ENCODE results near the gene GOSR1. TPM values are rescaled to one million over a fixed set of nuclear protein-coding genes. Genes with fewer than 3 reads are reported as not detected.

GOSR1 gene
- total RNA-seq, 1 donor from 2014 or later: 38.9 TPM

GRCh38 chr17:30483159-30483558 is 6.0 kb downstream of the GOSR1 start:
- no peak overlapping the region for H3K4me2 ChIP-seq
- H3K4me3 ChIP-seq: no peak overlapping the region
- no peak overlapping the region for H3K9ac ChIP-seq
- H3K36me3 Mint-ChIP-seq: peaks cover 29% of the 10 kb centered on the region
- H3K4me1 Mint-ChIP-seq: peaks cover 4% of the 10 kb centered on the region
- H3K36me3 ChIP-seq: peaks cover 48% of the 10 kb centered on the region
- H4K20me1 ChIP-seq (ENCODE audit: low read depth): peaks cover 10% of the 10 kb centered on the region
- no peak overlapping the region for H3K27ac Mint-ChIP-seq
- peaks cover 42% of the 10 kb centered on the region for H3K79me2 ChIP-seq (ENCODE audit: low read depth)
- H3K4me3 Mint-ChIP-seq: no peak overlapping the region
- H2AFZ ChIP-seq (replicated peaks): no peak overlapping the region
- no peaks in the 10 kb centered on the region for H3K9me3 Mint-ChIP-seq
- no peak overlapping the region for H3K27ac ChIP-seq
- DNase-seq (ENCODE audit: low spot score): no peak
- H3K9me3 ChIP-seq (ENCODE audit: low read depth): no peaks in the 10 kb centered on the region
- H3K27me3 ChIP-seq: no peaks in the 10 kb centered on the region
- H3F3A ChIP-seq (ENCODE audit: low read depth): peaks cover 7% of the 10 kb centered on the region
- peaks cover 2% of the 10 kb centered on the region for H3K4me1 ChIP-seq
- no peaks in the 10 kb centered on the region for H3K27me3 Mint-ChIP-seq (ENCODE audit: insufficient read depth, low read depth)
- no peak for TF ChIP-seq CTCF (IDR thresholded peaks at IDR 0.05)
- no peak for TF ChIP-seq EZH2 (IDR thresholded peaks at IDR 0.05)
- no peak for TF ChIP-seq EZH2phosphoT487 (IDR thresholded peaks at IDR 0.05)

GRCh38 chr17:30493780-30494179 is 16.6 kb downstream of the GOSR1 start:
- H2AFZ ChIP-seq (replicated peaks): no peak overlapping the region
- H3K27me3 Mint-ChIP-seq (ENCODE audit: insufficient read depth, low read depth): no peaks in the 10 kb centered on the region
- no peak overlapping the region for H3K4me3 ChIP-seq
- no peak overlapping the region for H3K4me3 Mint-ChIP-seq
- no peak overlapping the region for H3K9ac ChIP-seq
- DNase-seq (ENCODE audit: low spot score): no peak
- no peaks in the 10 kb centered on the region for H3K9me3 ChIP-seq (ENCODE audit: low read depth)
- no peaks in the 10 kb centered on the region for H3K27me3 ChIP-seq
- H3K79me2 ChIP-seq (ENCODE audit: low read depth): no peaks in the 10 kb centered on the region
- peaks cover 29% of the 10 kb centered on the region for H3K36me3 ChIP-seq
- H4K20me1 ChIP-seq (ENCODE audit: low read depth): peaks cover 5% of the 10 kb centered on the region
- no peaks in the 10 kb centered on the region for H3K4me1 ChIP-seq
- peaks cover 41% of the 10 kb centered on the region for H3K36me3 Mint-ChIP-seq
- TF ChIP-seq EZH2 (IDR thresholded peaks at IDR 0.05) (no peak), EZH2phosphoT487 (IDR thresholded peaks at IDR 0.05) (no peak), CTCF (IDR thresholded peaks at IDR 0.05) (no peak)
- no peaks in the 10 kb centered on the region for H3K9me3 Mint-ChIP-seq
- no peak overlapping the region for H3K27ac ChIP-seq
- H3K27ac Mint-ChIP-seq: no peak overlapping the region
- H3F3A ChIP-seq (ENCODE audit: low read depth): peaks cover 8% of the 10 kb centered on the region
- H3K4me1 Mint-ChIP-seq: no peaks in the 10 kb centered on the region
- H3K4me2 ChIP-seq: no peak overlapping the region

GRCh38 chr17:30495586-30495985 is 18.4 kb downstream of the GOSR1 start:
- Histone ChIP-seq H3K27ac (no peak overlapping the region), H3K79me2 (ENCODE audit: low read depth) (peaks cover 11% of the 10 kb centered on the region), H3K36me3 (peaks cover 23% of the 10 kb centered on the region), H3K27me3 (no peaks in the 10 kb centered on the region), H3K9ac (no peak overlapping the region), H3K4me3 (no peak overlapping the region), H3K4me2 (no peak overlapping the region), H4K20me1 (ENCODE audit: low read depth) (peaks cover 4% of the 10 kb centered on the region), H2AFZ (replicated peaks) (no peak overlapping the region), H3F3A (ENCODE audit: low read depth) (peaks cover 3% of the 10 kb centered on the region), H3K9me3 (ENCODE audit: low read depth) (no peaks in the 10 kb centered on the region), H3K4me1 (peaks cover 9% of the 10 kb centered on the region)
- no peak for DNase-seq (ENCODE audit: low spot score)
- Mint-ChIP-seq H3K27me3 (ENCODE audit: insufficient read depth, low read depth) (no peaks in the 10 kb centered on the region), H3K4me1 (no peaks in the 10 kb centered on the region), H3K36me3 (peaks cover 48% of the 10 kb centered on the region), H3K4me3 (no peak overlapping the region), H3K27ac (no peak overlapping the region), H3K9me3 (no peaks in the 10 kb centered on the region)
- TF ChIP-seq EZH2phosphoT487 (IDR thresholded peaks at IDR 0.05) (no peak), CTCF (IDR thresholded peaks at IDR 0.05) (no peak), EZH2 (IDR thresholded peaks at IDR 0.05) (no peak)
